ENCODE data around the gene SGF29.
"Not testable (repeated sequence)": the region's sequence is repeated elsewhere in the genome, so short reads cannot be mapped to it uniquely, and the experiment has no call there.

SGF29 gene

GRCh38 chr16:28597692-28598261 is 44.1 kb downstream of the SGF29 start:
- no peak for DNase-seq

- DNase-seq = not testable (repeated sequence)
Measured at GRCh38 chr16:28599377-28600285, 45.9 kb downstream of the SGF29 start.

- DNase-seq = not testable (repeated sequence)
Measured at GRCh38 chr16:28600965-28601364, 47.2 kb downstream of the SGF29 start.

- DNase-seq = not testable (repeated sequence)
Measured at GRCh38 chr16:28601589-28601988, 47.9 kb downstream of the SGF29 start.

GRCh38 chr16:28602062-28602461 is 48.3 kb downstream of the SGF29 start:
- DNase-seq = not testable (repeated sequence)

GRCh38 chr16:28602529-28602928 is 48.8 kb downstream of the SGF29 start:
- DNase-seq = no peak

- no peak for DNase-seq
Measured at GRCh38 chr16:28603381-28604185, 49.9 kb downstream of the SGF29 start.

- no peak for DNase-seq
Measured at GRCh38 chr16:28604186-28604565, 50.5 kb downstream of the SGF29 start.

- DNase-seq = no peak
Measured at GRCh38 chr16:28606291-28607115, 52.8 kb downstream of the SGF29 start.

GRCh38 chr16:28607116-28607623 is 53.5 kb downstream of the SGF29 start:
- no peak for DNase-seq

GRCh38 chr16:28607681-28608495 is 54.2 kb downstream of the SGF29 start:
- DNase-seq = not testable (repeated sequence)

GRCh38 chr16:28608496-28608808 is 54.7 kb downstream of the SGF29 start:
- DNase-seq = not testable (repeated sequence)

- DNase-seq = not testable (repeated sequence)
Measured at GRCh38 chr16:28608867-28609596, 55.3 kb downstream of the SGF29 start.

GRCh38 chr16:28609631-28610594 is 56.2 kb downstream of the SGF29 start, which contains the start of gene SULT1A1:
SULT1A1 (minus strand) TSS chr16:28610044; CDS start chr16:28608855, 1,189 bp downstream.
- DNase-seq = no peak

GRCh38 chr16:28610595-28611191 is 57.0 kb downstream of the SGF29 start:
- DNase-seq = no peak

- DNase-seq = not testable (repeated sequence)
Measured at GRCh38 chr16:28612359-28613280, 58.9 kb downstream of the SGF29 start.

- DNase-seq = not testable (repeated sequence)
Measured at GRCh38 chr16:28613912-28614311, 60.2 kb downstream of the SGF29 start.

- not testable (repeated sequence) for DNase-seq
Measured at GRCh38 chr16:28614561-28614960, 60.8 kb downstream of the SGF29 start.

Data from NCI-H446 treated with DMSO at 0.1 percent for 48 hours (cell line).